ENCODE data around the gene TMEM169.

GRCh38 chr2:216044883-216045486, 36.7 kb upstream of the TMEM169 start:
- TF ChIP-seq CTCF (conservative IDR thresholded peaks at IDR 0.05; ENCODE audit: low read depth, low read length): no peak
- no peak for TF ChIP-seq CEBPB (IDR thresholded peaks at IDR 0.05; ENCODE audit: low read depth, low read length)
- no peak for TF ChIP-seq RCOR1 (IDR thresholded peaks at IDR 0.05; ENCODE audit: insufficient replicate concordance, low read length)
- no peak for TF ChIP-seq CHD1 (IDR thresholded peaks at IDR 0.05; ENCODE audit: low read depth, low read length)
- TF ChIP-seq MAZ (IDR thresholded peaks at IDR 0.05; ENCODE audit: borderline replicate concordance, low read depth, low read length): no peak
- TF ChIP-seq BHLHE40 (IDR thresholded peaks at IDR 0.05; ENCODE audit: low read depth, low read length): no peak
